Measurements from ENCODE around the gene ADAMTS2.

GRCh38 chr5:179318221-179318955 lies 26.9 kb downstream of the ADAMTS2 start:
- TF ChIP-seq POLR2A (IDR thresholded peaks at IDR 0.05) (no peak), CTCF (IDR thresholded peaks at IDR 0.05) (no peak)

Measured in lower leg skin (tissue), 3 donors.